Thyroid gland (tissue), 4 donors: ENCODE measurements around the gene ACAP3. TPM values are rescaled to one million over a fixed set of nuclear protein-coding genes. Genes with fewer than 3 reads are reported as not detected.

Experiments used
- DNase-seq, 2 donors: peaks; one replicate each; pipeline ENCODE4 v3.0.0-alpha.2; 2019
- H3K27ac ChIP-seq, 3 donors: fragments of 200-600 bp; sonication (generic); 1 replicate in 2 of 3; 2 replicates in 1 of 3; pipeline ENCODE4 v1.5.1; 2016 to 2019; ENCODE audit warnings: mild to moderate bottlenecking in 1 of 3, moderate library complexity in 1 of 3
- H3K27me3 ChIP-seq: fragments of 200-600 bp; sonication (generic); one replicate; pipeline ENCODE4 v1.5.1; 2019
- H3K36me3 ChIP-seq, 2 donors: fragments of 200-600 bp; sonication (generic); one replicate each; pipeline ENCODE4 v1.5.1; 2016 to 2019
- H3K4me1 ChIP-seq, 2 donors: fragments of 200-600 bp; sonication (generic); one replicate each; pipeline ENCODE4 v1.5.1; 2017 to 2019
- H3K4me3 ChIP-seq, 3 donors: fragments of 200-600 bp; sonication (generic); replicated peaks in 1 of 3; 1 replicate in 2 of 3; 2 replicates in 1 of 3; pipeline ENCODE4 v1.5.1; 2016; ENCODE audit warnings: mild to moderate bottlenecking in 1 of 3
- H3K9me3 ChIP-seq: fragments of 200-600 bp; sonication (generic); one replicate; pipeline ENCODE4 v1.5.1; 2017
- CTCF ChIP-seq, 6 experiments: fragments of 200-600 bp in 3 of 6; fragments of 450-650 bp in 3 of 6; sonication (generic) in 3 of 6; IDR thresholded peaks; one replicate each; pipeline ENCODE4 v1.5.1; 2016 to 2019; ENCODE audit warnings: antibody characterized with exemption in 6 of 6, mild to moderate bottlenecking in 2 of 6, inconsistent platforms in 1 of 6, moderate library complexity in 1 of 6
- POLR2A ChIP-seq, 2 donors: fragments of 450-650 bp; IDR thresholded peaks; one replicate each; pipeline ENCODE4 v1.6.1; 2017; ENCODE audit warnings: antibody characterized with exemption in 2 of 2, mild to moderate bottlenecking in 2 of 2, moderate library complexity in 1 of 2
- WGBS, 2 donors: methylation state at CpG; one replicate each; pipeline ENCODE4 v1.1.5; 2017; 5-methylcytosine and 5-hydroxymethylcytosine counted together
- intact Hi-C: fragments of 100-400 bp; cut with DNase I; formaldehyde crosslinking; loops from one replicate; pipeline ENCODE4 v1.15.1; 2023
- total RNA-seq, 4 donors: library from RNA; depleted of rRNA; stranded (reverse); fragments of >200 nt; gene quantifications; one replicate each; pipeline ENCODE4 v1.2.3, GENCODE V29; 2016

The ACAP3 gene
- total RNA-seq, 4 donors from 2014 or later: 31.6 to 51.2 (median 42.1) TPM

- Histone ChIP-seq H3K9me3 (no peaks in the 10 kb centered on the region), H3K27me3 (no peaks in the 10 kb centered on the region), H3K36me3 (no peaks in the 10 kb centered on the region), H3K4me1 (peaks cover 32 to 61% of the 10 kb centered on the region in 2 donors), H3K27ac (peak within 1 kb of the TSS; percentile 76 to 85 (median 81)), H3K4me3 (peak within 1 kb of the TSS; percentile 47 to 71 (median 57))
- 1% methylated on average over 20 of the region's 122 CpGs; no CpG with 5 or more reads in 1 of the 2 donors for WGBS, 2 donors
- peak; percentile 65 to 67 for DNase-seq
- intact Hi-C loops: no loop called here
- TF ChIP-seq CTCF (IDR thresholded peaks at IDR 0.05) (peak in 4 of 6 experiments; percentile 12 to 53 (median 48)), POLR2A (IDR thresholded peaks at IDR 0.05) (peak in 1 of 2 donors; percentile 64)
These were observed 41.7 kb upstream of the ACAP3 start, which contains the start of gene DVL1 for GRCh38 chr1:1349256-1350012. TSS of gene DVL1 (minus strand) at chr1:1349418. CDS start at chr1:1349065, 353 bp downstream.

GRCh38 chr1:1348420-1349255 is 40.9 kb upstream of the ACAP3 start:
- intact Hi-C loops: no loop called here
- WGBS, 2 donors: 3% methylated on average over 38 of the region's 109 CpGs; no CpG with 5 or more reads in 1 of the 2 donors
- no peaks in the 10 kb centered on the region for H3K9me3 ChIP-seq
- no peak for TF ChIP-seq CTCF (IDR thresholded peaks at IDR 0.05)
- TF ChIP-seq POLR2A (IDR thresholded peaks at IDR 0.05): no peak
- no peaks in the 10 kb centered on the region for H3K36me3 ChIP-seq
- H3K4me1 ChIP-seq: peaks cover 32 to 55% of the 10 kb centered on the region in 2 donors
- H3K27me3 ChIP-seq: no peaks in the 10 kb centered on the region
- peak; percentile 67 to 73 for DNase-seq
- peak overlapping the region; percentile 5 to 54 (median 51) for H3K27ac ChIP-seq
- peak overlapping the region; percentile 38 to 57 (median 47) for H3K4me3 ChIP-seq

GRCh38 chr1:1347663-1348419 is 40.1 kb upstream of the ACAP3 start:
- intact Hi-C loops: loop anchor here (2.0 kb wide), 1 partner anchor 21 kb away; no protein-coding TSS in a partner anchor
- DNase-seq: peak; percentile 68 to 70
- no peaks in the 10 kb centered on the region for H3K9me3 ChIP-seq
- H3K27ac ChIP-seq: peak overlapping the region; percentile 5 to 54 (median 51)
- H3K36me3 ChIP-seq: no peaks in the 10 kb centered on the region
- peak overlapping the region in 2 of 3 donors; percentile 38 to 57 for H3K4me3 ChIP-seq
- H3K4me1 ChIP-seq: peaks cover 32 to 49% of the 10 kb centered on the region in 2 donors
- no peaks in the 10 kb centered on the region for H3K27me3 ChIP-seq
- WGBS, 2 donors: 18 to 31% methylated on average over 8 to 10 of the region's 26 CpGs
- no peak for TF ChIP-seq CTCF (IDR thresholded peaks at IDR 0.05)
- peak in 1 of 2 donors; percentile 33 for TF ChIP-seq POLR2A (IDR thresholded peaks at IDR 0.05)

GRCh38 chr1:1347026-1347595 is 39.4 kb upstream of the ACAP3 start:
- TF ChIP-seq POLR2A (IDR thresholded peaks at IDR 0.05): no peak
- no peak for TF ChIP-seq CTCF (IDR thresholded peaks at IDR 0.05)
- Histone ChIP-seq H3K4me1 (peaks cover 32 to 49% of the 10 kb centered on the region in 2 donors), H3K36me3 (no peaks in the 10 kb centered on the region), H3K27me3 (no peaks in the 10 kb centered on the region), H3K4me3 (no peak overlapping the region), H3K27ac (peak overlapping the region in 2 of 3 donors; percentile 51 to 54), H3K9me3 (no peaks in the 10 kb centered on the region)
- WGBS, 2 donors: 73 to 83% methylated on average over 5 to 6 of the region's 10 CpGs
- DNase-seq: no peak
- intact Hi-C loops: loop anchor here (2.0 kb wide), 1 partner anchor 20 kb away; no protein-coding TSS in a partner anchor
